WTC11 (cell line): ENCODE results near the gene CYB5B. TPM values are rescaled to one million over a fixed set of nuclear protein-coding genes. Genes with fewer than 3 reads are reported as not detected.

Experiments
- ATAC-seq: fragments of 200-7000 bp; cut with Tn5 transposase; 2 replicates; pipeline ENCODE4 v1.10.0; 2021; ENCODE audit warnings: mild to moderate bottlenecking, moderate library complexity
- CTCF ChIA-PET: fragments of 300-600 bp; sonication (Branson Sonifier 250); formaldehyde crosslinking; loops from one replicate; lab custom pipeline; 2021; ENCODE audit warnings: antibody characterized with exemption; lab: Charles Lee
- POLR2A ChIA-PET: fragments of 350-600 bp; sonication (Branson Sonifier 250); formaldehyde crosslinking; loops from one replicate; lab custom pipeline; 2021; ENCODE audit warnings: antibody characterized with exemption; lab: Charles Lee
- DNase-seq: peaks from one replicate; pipeline ENCODE4 v3.0.0; 2021; ENCODE audit warnings: low spot score
- H3K27ac Mint-ChIP-seq: 2 replicates; pipeline ENCODE4 v1.8.0; 2021; ENCODE audit warnings: mixed read lengths
- H3K27me3 Mint-ChIP-seq: 2 replicates; pipeline ENCODE4 v1.8.0; 2021; ENCODE audit warnings: low read depth, mild to moderate bottlenecking, moderate library complexity, mixed read lengths
- H3K36me3 Mint-ChIP-seq: 2 replicates; pipeline ENCODE4 v1.8.0; 2021; ENCODE audit warnings: mixed read lengths
- H3K4me1 Mint-ChIP-seq: 2 replicates; pipeline ENCODE4 v1.8.0; 2022; ENCODE audit warnings: mixed read lengths
- H3K4me3 Mint-ChIP-seq: 2 replicates; pipeline ENCODE4 v1.8.0; 2021; ENCODE audit warnings: mild to moderate bottlenecking, moderate library complexity, mixed read lengths
- H3K9me3 Mint-ChIP-seq: 2 replicates; pipeline ENCODE4 v1.8.0; 2021; ENCODE audit warnings: mixed read lengths
- CBFB ChIP-seq: sonication (generic); formaldehyde crosslinking; IDR thresholded peaks from 2 replicates; pipeline ENCODE4 v1.8.1; 2022; ENCODE audit warnings: mild to moderate bottlenecking, low read depth, missing genetic modification reagents
- CDX4 ChIP-seq: fragments of 250-450 bp; sonication (Bioruptor Pico); IDR thresholded peaks from 2 replicates; pipeline ENCODE4 v1.9.0; 2021; ENCODE audit warnings: moderate library complexity, mild to moderate bottlenecking, inconsistent platforms, borderline replicate concordance
- CREB1 ChIP-seq: sonication (generic); formaldehyde crosslinking; IDR thresholded peaks from 2 replicates; pipeline ENCODE4 v1.8.0; 2023; ENCODE audit warnings: mild to moderate bottlenecking, missing genetic modification reagents
- ERG ChIP-seq: fragments of 250-450 bp; sonication (Bioruptor Pico); IDR thresholded peaks from 2 replicates; pipeline ENCODE4 v1.8.0; 2021; ENCODE audit warnings: mild to moderate bottlenecking
- ETV6 ChIP-seq: sonication (generic); formaldehyde crosslinking; IDR thresholded peaks from 2 replicates; pipeline ENCODE4 v1.8.1; 2022; ENCODE audit warnings: mild to moderate bottlenecking, missing genetic modification reagents
- FOXK1 ChIP-seq: sonication (generic); formaldehyde crosslinking; IDR thresholded peaks from 2 replicates; pipeline ENCODE4 v1.8.0; 2022; ENCODE audit warnings: mild to moderate bottlenecking, moderate library complexity, missing genetic modification reagents
- FOXP4 ChIP-seq: sonication (generic); formaldehyde crosslinking; IDR thresholded peaks from 2 replicates; pipeline ENCODE4 v1.8.0; 2022; ENCODE audit warnings: mild to moderate bottlenecking, missing genetic modification reagents
- GRHL2 ChIP-seq: fragments of 250-450 bp; sonication (Bioruptor Pico); IDR thresholded peaks from 2 replicates; pipeline ENCODE4 v1.8.0; 2022; ENCODE audit warnings: mild to moderate bottlenecking, moderate library complexity; ENCODE audit not compliant: insufficient replicate concordance, severe bottlenecking
- NR3C1 ChIP-seq: sonication (generic); formaldehyde crosslinking; conservative IDR thresholded peaks from 2 replicates; pipeline ENCODE4 v1.8.1; 2023; ENCODE audit warnings: low read depth, mild to moderate bottlenecking, missing genetic modification reagents
- SMAD3 ChIP-seq: sonication (generic); formaldehyde crosslinking; IDR thresholded peaks from 2 replicates; pipeline ENCODE4 v1.8.0; 2022; ENCODE audit warnings: missing genetic modification reagents, mild to moderate bottlenecking, borderline replicate concordance
- TCF7 ChIP-seq: sonication (generic); formaldehyde crosslinking; IDR thresholded peaks from 2 replicates; pipeline ENCODE4 v1.8.0; 2022; ENCODE audit warnings: mild to moderate bottlenecking, low read depth, missing genetic modification reagents, moderate library complexity
- ZNF219 ChIP-seq: sonication (generic); formaldehyde crosslinking; IDR thresholded peaks from 2 replicates; pipeline ENCODE4 v1.8.0; 2023; ENCODE audit warnings: missing genetic modification reagents, mild to moderate bottlenecking, borderline replicate concordance
- ZNF532 ChIP-seq: fragments of 250-450 bp; sonication (Bioruptor Pico); IDR thresholded peaks from 2 replicates; pipeline ENCODE4 v1.9.0; 2021; ENCODE audit warnings: mild to moderate bottlenecking, borderline replicate concordance
- ZSCAN18 ChIP-seq: fragments of 250-450 bp; sonication (Bioruptor Pico); IDR thresholded peaks from 2 replicates; pipeline ENCODE4 v2.1.2; 2022; ENCODE audit warnings: mild to moderate bottlenecking, moderate library complexity
- total RNA-seq: library from RNA; stranded (reverse); gene quantifications from 3 replicates; pipeline ENCODE4 v1.2.3, GENCODE V29; 2021
- TF ChIP-seq, protein P1 (sequence below): sonication (generic); formaldehyde crosslinking; IDR thresholded peaks from 2 replicates; pipeline ENCODE4 v1.8.1; 2023; ENCODE audit warnings: mild to moderate bottlenecking, missing genetic modification reagents, moderate library complexity
- TF ChIP-seq, protein P2 (sequence below): sonication (generic); formaldehyde crosslinking; IDR thresholded peaks from 2 replicates; pipeline ENCODE4 v1.8.0; 2022; ENCODE audit warnings: mild to moderate bottlenecking, missing genetic modification reagents
- TF ChIP-seq, protein P3 (sequence below): sonication (generic); formaldehyde crosslinking; IDR thresholded peaks from 2 replicates; pipeline ENCODE4 v1.8.1; 2023; ENCODE audit warnings: mild to moderate bottlenecking, missing genetic modification reagents, borderline replicate concordance

Gene CYB5B
- total RNA-seq, 1 experiment from 2014 or later, result 109 TPM

DNA sequence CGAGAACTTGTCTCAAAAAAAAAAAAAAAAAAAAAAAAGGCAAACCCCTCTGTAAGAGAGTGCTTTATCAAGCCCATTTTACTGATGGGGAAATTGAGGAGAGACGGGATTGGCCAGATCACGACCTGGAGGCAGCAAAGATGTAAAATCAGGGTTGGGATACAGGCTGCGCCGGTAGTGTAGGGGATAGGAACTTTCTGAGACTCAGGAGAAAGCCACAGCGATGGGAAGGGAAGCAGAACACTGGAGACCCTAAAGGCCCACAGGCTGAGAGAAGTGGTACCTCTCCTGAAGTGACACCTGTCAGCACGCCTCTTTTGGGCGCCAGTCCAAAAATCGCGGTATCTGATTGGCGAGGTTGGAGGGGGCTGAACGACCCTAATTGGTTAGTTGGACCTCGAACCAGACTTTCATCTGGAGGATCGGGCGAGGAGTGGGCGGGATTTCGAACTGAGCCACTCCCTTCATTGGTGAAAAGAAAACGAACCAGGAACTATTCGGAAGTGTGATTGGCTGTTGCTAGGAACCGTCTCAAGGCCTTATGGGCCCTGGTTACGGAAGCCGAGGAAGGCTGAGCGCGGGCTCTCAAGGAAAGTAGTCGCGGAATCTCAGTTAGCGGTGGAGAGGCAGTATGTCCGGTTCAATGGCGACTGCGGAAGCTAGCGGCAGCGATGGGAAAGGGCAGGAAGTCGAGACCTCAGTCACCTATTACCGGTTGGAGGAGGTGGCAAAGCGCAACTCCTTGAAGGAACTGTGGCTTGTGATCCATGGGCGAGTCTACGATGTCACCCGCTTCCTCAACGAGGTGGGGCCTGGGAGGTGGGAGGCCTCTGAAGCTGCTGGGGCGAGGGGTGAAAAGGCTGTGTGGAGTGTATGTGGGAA, at the start of gene CYB5B (continued):
- TF ChIP-seq ERG (no peak), ZNF532 (no peak), ETV6 (CRISPR knock-in tag) (peak; percentile 84)

DNA sequence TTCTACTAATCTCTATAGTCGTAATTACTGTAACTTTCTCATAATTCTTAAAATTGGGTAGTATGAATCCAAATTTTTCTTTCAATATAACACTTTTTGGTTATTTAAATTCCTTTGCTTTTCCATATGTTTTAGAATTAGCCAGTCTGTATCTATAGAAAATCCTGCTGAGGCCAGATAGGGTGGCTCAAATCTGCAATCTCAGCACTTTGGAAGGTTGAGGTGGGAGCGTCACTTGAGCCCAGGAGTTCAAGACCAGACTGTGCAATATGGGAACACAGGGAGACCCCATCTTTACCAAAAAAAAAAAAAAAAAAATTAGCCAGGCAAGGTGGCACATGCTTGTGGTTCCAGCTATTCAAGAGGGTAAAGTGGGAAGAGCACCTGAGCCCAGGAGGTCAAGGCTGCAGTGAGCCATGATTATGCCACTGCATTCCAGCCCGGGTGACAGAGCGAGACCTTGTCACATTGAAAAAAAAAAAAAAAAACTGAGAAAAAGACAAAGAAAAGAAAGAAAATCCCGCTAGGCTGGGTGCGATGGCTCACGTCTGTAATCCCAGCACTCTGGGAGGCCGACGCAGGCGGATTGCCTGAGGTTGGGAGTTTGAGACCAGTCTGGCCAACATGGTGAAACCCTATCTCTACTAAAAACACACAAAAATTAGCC, 47.9 kb upstream of the CYB5B start:
- CTCF ChIA-PET, result no interaction called here
- Mint-ChIP-seq H3K36me3 (peaks cover 51% of the 10 kb centered on the region), H3K27me3 (no peaks in the 10 kb centered on the region), H3K27ac (no peak overlapping the region), H3K9me3 (no peaks in the 10 kb centered on the region), H3K4me3 (no peak overlapping the region), H3K4me1 (no peaks in the 10 kb centered on the region)
- DNase-seq, result no peak
- POLR2A ChIA-PET, result no interaction called here
- no peak for ATAC-seq
- TF ChIP-seq FOXP4 (CRISPR knock-in tag) (no peak), ZSCAN18 (CRISPR knock-in tag) (no peak), SMAD3 (CRISPR knock-in tag) (no peak), CDX4 (CRISPR knock-in tag) (no peak), NR3C1 (CRISPR knock-in tag) (no peak), ZNF219 (no peak), CREB1 (CRISPR knock-in tag) (no peak), GRHL2 (CRISPR knock-in tag) (no peak), CBFB (CRISPR knock-in tag) (no peak), FOXK1 (CRISPR knock-in tag) (no peak), TCF7 (CRISPR knock-in tag) (no peak)
- TF ChIP-seq, protein P1, sequence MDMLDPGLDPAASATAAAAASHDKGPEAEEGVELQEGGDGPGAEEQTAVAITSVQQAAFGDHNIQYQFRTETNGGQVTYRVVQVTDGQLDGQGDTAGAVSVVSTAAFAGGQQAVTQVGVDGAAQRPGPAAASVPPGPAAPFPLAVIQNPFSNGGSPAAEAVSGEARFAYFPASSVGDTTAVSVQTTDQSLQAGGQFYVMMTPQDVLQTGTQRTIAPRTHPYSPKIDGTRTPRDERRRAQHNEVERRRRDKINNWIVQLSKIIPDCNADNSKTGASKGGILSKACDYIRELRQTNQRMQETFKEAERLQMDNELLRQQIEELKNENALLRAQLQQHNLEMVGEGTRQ (CRISPR knock-in tag), result no peak
- TF ChIP-seq, protein P2, sequence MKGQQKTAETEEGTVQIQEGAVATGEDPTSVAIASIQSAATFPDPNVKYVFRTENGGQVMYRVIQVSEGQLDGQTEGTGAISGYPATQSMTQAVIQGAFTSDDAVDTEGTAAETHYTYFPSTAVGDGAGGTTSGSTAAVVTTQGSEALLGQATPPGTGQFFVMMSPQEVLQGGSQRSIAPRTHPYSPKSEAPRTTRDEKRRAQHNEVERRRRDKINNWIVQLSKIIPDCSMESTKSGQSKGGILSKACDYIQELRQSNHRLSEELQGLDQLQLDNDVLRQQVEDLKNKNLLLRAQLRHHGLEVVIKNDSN (CRISPR knock-in tag), result no peak
- TF ChIP-seq, protein P3, sequence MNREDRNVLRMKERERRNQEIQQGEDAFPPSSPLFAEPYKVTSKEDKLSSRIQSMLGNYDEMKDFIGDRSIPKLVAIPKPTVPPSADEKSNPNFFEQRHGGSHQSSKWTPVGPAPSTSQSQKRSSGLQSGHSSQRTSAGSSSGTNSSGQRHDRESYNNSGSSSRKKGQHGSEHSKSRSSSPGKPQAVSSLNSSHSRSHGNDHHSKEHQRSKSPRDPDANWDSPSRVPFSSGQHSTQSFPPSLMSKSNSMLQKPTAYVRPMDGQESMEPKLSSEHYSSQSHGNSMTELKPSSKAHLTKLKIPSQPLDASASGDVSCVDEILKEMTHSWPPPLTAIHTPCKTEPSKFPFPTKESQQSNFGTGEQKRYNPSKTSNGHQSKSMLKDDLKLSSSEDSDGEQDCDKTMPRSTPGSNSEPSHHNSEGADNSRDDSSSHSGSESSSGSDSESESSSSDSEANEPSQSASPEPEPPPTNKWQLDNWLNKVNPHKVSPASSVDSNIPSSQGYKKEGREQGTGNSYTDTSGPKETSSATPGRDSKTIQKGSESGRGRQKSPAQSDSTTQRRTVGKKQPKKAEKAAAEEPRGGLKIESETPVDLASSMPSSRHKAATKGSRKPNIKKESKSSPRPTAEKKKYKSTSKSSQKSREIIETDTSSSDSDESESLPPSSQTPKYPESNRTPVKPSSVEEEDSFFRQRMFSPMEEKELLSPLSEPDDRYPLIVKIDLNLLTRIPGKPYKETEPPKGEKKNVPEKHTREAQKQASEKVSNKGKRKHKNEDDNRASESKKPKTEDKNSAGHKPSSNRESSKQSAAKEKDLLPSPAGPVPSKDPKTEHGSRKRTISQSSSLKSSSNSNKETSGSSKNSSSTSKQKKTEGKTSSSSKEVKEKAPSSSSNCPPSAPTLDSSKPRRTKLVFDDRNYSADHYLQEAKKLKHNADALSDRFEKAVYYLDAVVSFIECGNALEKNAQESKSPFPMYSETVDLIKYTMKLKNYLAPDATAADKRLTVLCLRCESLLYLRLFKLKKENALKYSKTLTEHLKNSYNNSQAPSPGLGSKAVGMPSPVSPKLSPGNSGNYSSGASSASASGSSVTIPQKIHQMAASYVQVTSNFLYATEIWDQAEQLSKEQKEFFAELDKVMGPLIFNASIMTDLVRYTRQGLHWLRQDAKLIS (CRISPR knock-in tag), result no peak
